ENCODE data around the gene SIGLEC1.

- TF ChIP-seq CSDC2 (CRISPR knock-in tag; IDR thresholded peaks at IDR 0.05) (no peak), CREB5 (CRISPR knock-in tag; IDR thresholded peaks at IDR 0.05; ENCODE audit: low read depth) (no peak), ZFP3 (CRISPR knock-in tag; IDR thresholded peaks at IDR 0.05) (no peak), PATZ1 (CRISPR knock-in tag; IDR thresholded peaks at IDR 0.05; ENCODE audit: borderline replicate concordance) (no peak)
Measured at GRCh38 chr20:3747471-3747870, 35.1 kb upstream of the SIGLEC1 start.

All from SK-N-SH treated with all-trans-retinoic acid at 6 μM for 48 hours (cell line).